Liver (tissue), 2 donors: ENCODE measurements around the gene ZNF555.

Experiments used
- TF ChIP-seq, protein P1 (sequence below): fragments of 150-350 bp; IDR thresholded peaks from 2 replicates; pipeline ENCODE4 v1.5.1; 2017; ENCODE audit warnings: improper control_type of control experiment, low read depth, low read length; ENCODE audit not compliant: missing input control
- TF ChIP-seq, protein P2 (sequence below): IDR thresholded peaks from 2 replicates; pipeline ENCODE4 v1.6.1; 2016; ENCODE audit warnings: antibody characterized with exemption
- donor health status: healthy.

DNA sequence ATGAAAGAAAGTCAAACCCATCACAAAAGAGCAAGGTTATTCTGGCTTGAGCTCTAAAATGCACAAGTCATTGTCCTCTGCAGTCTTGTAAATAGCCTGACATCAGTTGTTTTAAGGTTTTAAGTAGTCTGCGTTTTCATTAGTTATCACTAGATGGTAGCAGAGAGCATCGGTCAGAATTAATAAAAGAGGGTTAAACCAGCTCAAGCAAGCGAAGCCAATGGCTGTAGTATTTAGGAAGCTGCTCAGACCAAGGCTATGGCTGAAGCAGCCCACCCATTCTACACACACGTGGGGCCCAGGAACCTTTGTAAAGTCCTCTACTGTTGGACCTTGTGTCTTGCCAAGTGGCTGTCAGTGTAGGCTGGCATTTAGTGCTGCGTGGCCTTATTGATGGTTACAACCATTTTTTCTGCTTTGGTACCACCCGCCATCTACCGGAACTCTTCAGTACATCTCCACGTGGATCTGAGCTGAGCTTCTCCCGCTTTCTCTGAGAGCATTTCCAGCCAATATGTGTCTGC lies 46.2 kb downstream of the ZNF555 start:
- TF ChIP-seq, protein P1, sequence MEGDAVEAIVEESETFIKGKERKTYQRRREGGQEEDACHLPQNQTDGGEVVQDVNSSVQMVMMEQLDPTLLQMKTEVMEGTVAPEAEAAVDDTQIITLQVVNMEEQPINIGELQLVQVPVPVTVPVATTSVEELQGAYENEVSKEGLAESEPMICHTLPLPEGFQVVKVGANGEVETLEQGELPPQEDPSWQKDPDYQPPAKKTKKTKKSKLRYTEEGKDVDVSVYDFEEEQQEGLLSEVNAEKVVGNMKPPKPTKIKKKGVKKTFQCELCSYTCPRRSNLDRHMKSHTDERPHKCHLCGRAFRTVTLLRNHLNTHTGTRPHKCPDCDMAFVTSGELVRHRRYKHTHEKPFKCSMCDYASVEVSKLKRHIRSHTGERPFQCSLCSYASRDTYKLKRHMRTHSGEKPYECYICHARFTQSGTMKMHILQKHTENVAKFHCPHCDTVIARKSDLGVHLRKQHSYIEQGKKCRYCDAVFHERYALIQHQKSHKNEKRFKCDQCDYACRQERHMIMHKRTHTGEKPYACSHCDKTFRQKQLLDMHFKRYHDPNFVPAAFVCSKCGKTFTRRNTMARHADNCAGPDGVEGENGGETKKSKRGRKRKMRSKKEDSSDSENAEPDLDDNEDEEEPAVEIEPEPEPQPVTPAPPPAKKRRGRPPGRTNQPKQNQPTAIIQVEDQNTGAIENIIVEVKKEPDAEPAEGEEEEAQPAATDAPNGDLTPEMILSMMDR = peak; percentile 71
- TF ChIP-seq, protein P2, sequence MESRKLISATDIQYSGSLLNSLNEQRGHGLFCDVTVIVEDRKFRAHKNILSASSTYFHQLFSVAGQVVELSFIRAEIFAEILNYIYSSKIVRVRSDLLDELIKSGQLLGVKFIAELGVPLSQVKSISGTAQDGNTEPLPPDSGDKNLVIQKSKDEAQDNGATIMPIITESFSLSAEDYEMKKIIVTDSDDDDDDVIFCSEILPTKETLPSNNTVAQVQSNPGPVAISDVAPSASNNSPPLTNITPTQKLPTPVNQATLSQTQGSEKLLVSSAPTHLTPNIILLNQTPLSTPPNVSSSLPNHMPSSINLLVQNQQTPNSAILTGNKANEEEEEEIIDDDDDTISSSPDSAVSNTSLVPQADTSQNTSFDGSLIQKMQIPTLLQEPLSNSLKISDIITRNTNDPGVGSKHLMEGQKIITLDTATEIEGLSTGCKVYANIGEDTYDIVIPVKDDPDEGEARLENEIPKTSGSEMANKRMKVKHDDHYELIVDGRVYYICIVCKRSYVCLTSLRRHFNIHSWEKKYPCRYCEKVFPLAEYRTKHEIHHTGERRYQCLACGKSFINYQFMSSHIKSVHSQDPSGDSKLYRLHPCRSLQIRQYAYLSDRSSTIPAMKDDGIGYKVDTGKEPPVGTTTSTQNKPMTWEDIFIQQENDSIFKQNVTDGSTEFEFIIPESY = no peak
